ENCODE measurements around the gene LCOR. TPM values are rescaled to one million over a fixed set of nuclear protein-coding genes. Genes with fewer than 3 reads are reported as not detected.

LCOR gene
- total and polyA plus RNA-seq, 4 donors: 2.4 to 38.9 (median 19.5) TPM

DNA sequence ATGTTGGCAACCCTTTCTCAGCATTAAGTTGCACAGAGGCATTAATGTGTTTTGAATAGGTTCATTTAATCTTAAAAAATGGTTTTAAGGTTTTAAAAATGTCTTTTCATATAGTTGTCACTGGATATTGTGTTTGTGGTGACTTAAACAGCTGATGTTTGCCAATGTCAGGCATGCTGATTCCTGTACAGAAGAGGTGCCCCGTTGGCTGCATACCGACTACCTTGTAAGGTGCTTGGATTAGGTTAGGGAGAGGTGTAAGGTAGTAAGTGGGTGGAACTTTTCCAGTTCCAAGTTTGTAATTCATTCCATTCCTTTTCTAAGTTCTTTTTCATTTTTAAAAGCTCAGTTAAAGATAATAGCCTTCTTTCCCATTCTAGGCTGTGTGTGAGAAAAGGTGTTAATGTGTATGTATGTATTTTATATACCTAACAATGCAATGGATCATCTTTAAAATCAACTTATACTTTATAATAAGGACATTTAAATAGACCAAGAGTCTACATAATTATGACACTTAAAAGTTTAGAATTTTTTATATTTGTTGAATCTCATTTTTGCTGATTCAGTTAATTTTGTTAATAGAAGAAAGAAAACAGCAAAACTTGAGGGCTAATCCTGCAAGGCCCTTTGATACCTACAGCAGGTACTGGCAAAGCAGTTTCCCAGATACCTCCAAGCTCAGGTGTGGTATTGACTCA lies 155.2 kb downstream of the LCOR start:
- ATAC-seq (ENCODE audit: low FRiP score): no peak

DNA sequence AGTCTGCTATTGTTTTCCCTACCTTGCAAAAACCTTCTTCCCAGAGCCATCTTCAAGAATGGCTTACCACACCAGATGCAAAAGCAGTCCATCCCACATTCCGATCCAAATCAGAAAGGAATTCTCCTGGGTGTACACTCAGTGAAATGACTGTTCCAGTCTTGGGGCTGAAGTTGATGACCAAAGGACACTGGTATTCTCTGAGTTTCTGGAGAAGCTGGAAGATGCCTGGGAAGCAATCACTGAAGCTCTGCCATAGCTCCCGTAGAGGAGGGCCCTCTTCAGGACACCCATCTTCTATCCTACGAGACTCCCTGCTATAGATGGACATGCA lies 155.7 kb downstream of the LCOR start:
- Histone ChIP-seq H3K9me3 (ENCODE audit: control insufficient read depth, low read length) (no peaks in the 10 kb centered on the region), H3K36me3 (ENCODE audit: control insufficient read depth in 1 of 2, insufficient read depth in 2 of 2, low read length in 1 of 2) (peaks cover 0 to 2% of the 10 kb centered on the region in 2 donors), H3K4me1 (ENCODE audit: control insufficient read depth in 1 of 2, insufficient read depth in 2 of 2, low read length in 2 of 2) (no peaks in the 10 kb centered on the region), H3K4me3 (ENCODE audit: low read length in 2 of 2) (no peak overlapping the region), H3K27ac (ENCODE audit: low read depth in 1 of 2, low read length in 2 of 2) (peak overlapping the region in 1 of 2 donors; percentile 6), H3K27me3 (ENCODE audit: control insufficient read depth in 1 of 2, insufficient read depth in 2 of 2, low read length in 1 of 2) (no peaks in the 10 kb centered on the region)
- intact Hi-C loops (cut with DNase I): no loop called here
- DNase-seq: no peak
- WGBS, 2 donors: 95 to 97% methylated on average over 3 of the region's 3 CpGs
- no peak for ATAC-seq (ENCODE audit: low FRiP score)

More for the DNA sequence above, 155.2 kb downstream of the LCOR start:
- WGBS, 2 donors: 81 to 99% methylated on average over 2 of the region's 2 CpGs
- Histone ChIP-seq H3K9me3 (ENCODE audit: control insufficient read depth, low read length) (no peaks in the 10 kb centered on the region), H3K27ac (ENCODE audit: low read depth in 1 of 2, low read length in 2 of 2) (peak overlapping the region in 1 of 2 donors; percentile 6), H3K36me3 (ENCODE audit: control insufficient read depth in 1 of 2, insufficient read depth in 2 of 2, low read length in 1 of 2) (peaks cover 0 to 2% of the 10 kb centered on the region in 2 donors), H3K4me1 (ENCODE audit: control insufficient read depth in 1 of 2, insufficient read depth in 2 of 2, low read length in 2 of 2) (no peaks in the 10 kb centered on the region), H3K27me3 (ENCODE audit: control insufficient read depth in 1 of 2, insufficient read depth in 2 of 2, low read length in 1 of 2) (no peaks in the 10 kb centered on the region), H3K4me3 (ENCODE audit: low read length in 2 of 2) (no peak overlapping the region)
- no peak for DNase-seq
- intact Hi-C loops (cut with DNase I): no loop called here

DNA sequence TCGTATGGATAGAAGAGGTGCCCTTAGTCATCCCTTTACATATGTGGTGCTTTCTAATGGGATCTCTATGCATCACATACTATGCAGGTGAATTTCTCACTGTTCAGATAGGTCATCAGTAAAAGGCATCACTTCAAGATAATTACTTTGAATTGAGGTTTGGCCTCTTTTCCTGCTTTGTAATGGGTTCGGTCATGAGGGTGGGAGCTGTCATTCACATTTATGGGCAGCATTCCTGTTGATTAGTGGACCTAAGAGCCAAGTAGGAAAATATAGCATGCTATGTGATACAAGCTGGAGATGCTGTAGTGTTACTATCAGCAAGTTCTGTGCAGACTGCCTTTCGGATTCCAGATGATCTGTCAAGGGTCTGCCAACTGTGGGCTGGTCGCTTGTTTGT lies 156.3 kb downstream of the LCOR start:
- DNase-seq (no peak), ATAC-seq (ENCODE audit: low FRiP score) (no peak)
- H3K4me1 ChIP-seq (ENCODE audit: control insufficient read depth in 1 of 2, insufficient read depth in 2 of 2, low read length in 2 of 2): no peaks in the 10 kb centered on the region
- intact Hi-C loops (cut with DNase I): no loop called here
- peaks cover 0 to 2% of the 10 kb centered on the region in 2 donors for H3K36me3 ChIP-seq (ENCODE audit: control insufficient read depth in 1 of 2, insufficient read depth in 2 of 2, low read length in 1 of 2)
- H3K27me3 ChIP-seq (ENCODE audit: control insufficient read depth in 1 of 2, insufficient read depth in 2 of 2, low read length in 1 of 2): no peaks in the 10 kb centered on the region
- H3K9me3 ChIP-seq (ENCODE audit: control insufficient read depth, low read length): no peaks in the 10 kb centered on the region
- peak overlapping the region in 1 of 2 donors; percentile 25 for H3K27ac ChIP-seq (ENCODE audit: low read depth in 1 of 2, low read length in 2 of 2)
- no peak overlapping the region for H3K4me3 ChIP-seq (ENCODE audit: low read length in 2 of 2)
- 76 to 83% methylated on average over 4 of the region's 4 CpGs for WGBS, 2 donors

DNA sequence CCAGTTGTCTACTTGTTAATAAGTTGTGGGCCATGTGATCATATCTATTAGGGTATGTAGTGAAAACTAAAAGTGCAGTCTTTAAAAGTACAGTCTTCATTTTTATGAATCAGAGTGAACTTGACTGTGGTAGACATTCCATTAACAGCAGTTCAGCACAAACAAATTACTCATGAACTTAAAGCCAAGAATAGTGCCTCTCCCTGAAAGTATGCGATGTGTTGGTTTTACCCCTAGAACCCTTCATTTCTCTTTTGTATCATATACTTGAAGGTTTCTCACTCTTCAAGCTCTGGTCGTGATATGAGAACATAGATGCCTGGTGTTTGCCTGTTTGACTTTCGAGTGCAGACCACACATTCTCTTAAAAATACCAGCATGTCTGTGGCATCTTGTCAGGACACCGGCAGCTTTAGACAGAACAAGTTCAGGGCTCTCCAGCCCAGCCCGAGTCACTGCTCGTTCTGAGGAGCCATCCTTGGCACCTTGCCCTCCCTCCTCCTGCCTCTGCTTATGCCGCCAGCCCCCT lies 159.3 kb downstream of the LCOR start:
- no peaks in the 10 kb centered on the region for H3K9me3 ChIP-seq (ENCODE audit: control insufficient read depth, low read length)
- DNase-seq (no peak), ATAC-seq (ENCODE audit: low FRiP score) (no peak)
- no peak overlapping the region for H3K4me3 ChIP-seq (ENCODE audit: low read length in 2 of 2)
- peak overlapping the region in 1 of 2 donors; percentile 26 for H3K27ac ChIP-seq (ENCODE audit: low read depth in 1 of 2, low read length in 2 of 2)
- H3K4me1 ChIP-seq (ENCODE audit: control insufficient read depth in 1 of 2, insufficient read depth in 2 of 2, low read length in 2 of 2): peaks cover 0 to 4% of the 10 kb centered on the region in 2 donors
- intact Hi-C loops (cut with DNase I): no loop called here
- no peaks in the 10 kb centered on the region for H3K27me3 ChIP-seq (ENCODE audit: control insufficient read depth in 1 of 2, insufficient read depth in 2 of 2, low read length in 1 of 2)
- 22 to 27% methylated on average over 7 of the region's 7 CpGs for WGBS, 2 donors
- peaks cover 0 to 2% of the 10 kb centered on the region in 2 donors for H3K36me3 ChIP-seq (ENCODE audit: control insufficient read depth in 1 of 2, insufficient read depth in 2 of 2, low read length in 1 of 2)

DNA sequence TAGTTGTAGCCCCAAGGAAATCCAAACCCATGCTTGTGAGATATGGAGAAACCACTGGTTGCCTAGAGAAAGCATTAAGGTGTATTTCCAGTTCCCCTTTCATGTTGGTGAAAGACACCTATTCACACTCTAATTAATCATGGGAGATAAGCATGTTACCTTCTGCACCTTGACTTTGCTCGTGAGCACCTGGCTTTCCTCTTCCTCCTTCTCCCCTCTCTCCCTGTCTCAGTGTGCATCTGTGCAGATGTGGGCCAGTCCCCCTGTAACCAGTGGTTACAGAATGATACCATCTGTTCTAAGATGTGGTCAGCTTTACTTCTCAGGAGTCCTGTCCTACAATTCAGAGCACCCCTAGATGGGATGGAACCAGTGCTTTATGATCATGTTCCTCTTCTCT lies 160.6 kb downstream of the LCOR start:
- Histone ChIP-seq H3K4me1 (ENCODE audit: control insufficient read depth in 1 of 2, insufficient read depth in 2 of 2, low read length in 2 of 2) (peaks cover 0 to 7% of the 10 kb centered on the region in 2 donors), H3K36me3 (ENCODE audit: control insufficient read depth in 1 of 2, insufficient read depth in 2 of 2, low read length in 1 of 2) (no peaks in the 10 kb centered on the region), H3K27ac (ENCODE audit: low read depth in 1 of 2, low read length in 2 of 2) (no peak overlapping the region), H3K9me3 (ENCODE audit: control insufficient read depth, low read length) (no peaks in the 10 kb centered on the region), H3K27me3 (ENCODE audit: control insufficient read depth in 1 of 2, insufficient read depth in 2 of 2, low read length in 1 of 2) (no peaks in the 10 kb centered on the region), H3K4me3 (ENCODE audit: low read length in 2 of 2) (no peak overlapping the region)
- DNase-seq (no peak), ATAC-seq (ENCODE audit: low FRiP score) (no peak)
- intact Hi-C loops (cut with DNase I): no loop called here
- 91 to 94% methylated on average over 1 of the region's 1 CpG for WGBS, 2 donors

DNA sequence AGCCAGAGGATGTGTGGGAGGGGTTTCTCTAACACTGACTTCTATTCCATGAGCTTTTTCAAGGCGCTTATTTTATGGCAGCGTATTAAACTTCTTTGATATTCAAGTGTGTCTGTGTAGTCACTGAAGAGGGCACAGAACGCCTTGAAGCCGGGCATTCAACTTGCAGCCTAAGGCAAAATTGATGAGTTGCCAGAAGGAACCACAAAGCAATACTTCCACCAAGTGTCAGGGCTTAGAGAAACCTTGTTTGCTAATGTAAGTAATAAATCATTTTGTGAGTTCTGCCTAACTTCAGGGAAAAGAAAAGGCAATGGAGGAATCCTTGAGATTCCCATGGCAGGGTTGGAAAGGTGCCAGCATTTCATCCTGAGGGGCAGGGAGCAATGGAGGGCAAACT lies 163.8 kb downstream of the LCOR start:
- Histone ChIP-seq H3K36me3 (ENCODE audit: control insufficient read depth in 1 of 2, insufficient read depth in 2 of 2, low read length in 1 of 2) (no peaks in the 10 kb centered on the region), H3K4me1 (ENCODE audit: control insufficient read depth in 1 of 2, insufficient read depth in 2 of 2, low read length in 2 of 2) (peaks cover 0 to 7% of the 10 kb centered on the region in 2 donors), H3K4me3 (ENCODE audit: low read length in 2 of 2) (no peak overlapping the region), H3K27me3 (ENCODE audit: control insufficient read depth in 1 of 2, insufficient read depth in 2 of 2, low read length in 1 of 2) (no peaks in the 10 kb centered on the region), H3K9me3 (ENCODE audit: control insufficient read depth, low read length) (no peaks in the 10 kb centered on the region), H3K27ac (ENCODE audit: low read depth in 1 of 2, low read length in 2 of 2) (no peak overlapping the region)
- DNase-seq: no peak
- 87 to 90% methylated on average over 4 of the region's 4 CpGs for WGBS, 2 donors
- no peak for ATAC-seq (ENCODE audit: low FRiP score)
- intact Hi-C loops (cut with DNase I): no loop called here

DNA sequence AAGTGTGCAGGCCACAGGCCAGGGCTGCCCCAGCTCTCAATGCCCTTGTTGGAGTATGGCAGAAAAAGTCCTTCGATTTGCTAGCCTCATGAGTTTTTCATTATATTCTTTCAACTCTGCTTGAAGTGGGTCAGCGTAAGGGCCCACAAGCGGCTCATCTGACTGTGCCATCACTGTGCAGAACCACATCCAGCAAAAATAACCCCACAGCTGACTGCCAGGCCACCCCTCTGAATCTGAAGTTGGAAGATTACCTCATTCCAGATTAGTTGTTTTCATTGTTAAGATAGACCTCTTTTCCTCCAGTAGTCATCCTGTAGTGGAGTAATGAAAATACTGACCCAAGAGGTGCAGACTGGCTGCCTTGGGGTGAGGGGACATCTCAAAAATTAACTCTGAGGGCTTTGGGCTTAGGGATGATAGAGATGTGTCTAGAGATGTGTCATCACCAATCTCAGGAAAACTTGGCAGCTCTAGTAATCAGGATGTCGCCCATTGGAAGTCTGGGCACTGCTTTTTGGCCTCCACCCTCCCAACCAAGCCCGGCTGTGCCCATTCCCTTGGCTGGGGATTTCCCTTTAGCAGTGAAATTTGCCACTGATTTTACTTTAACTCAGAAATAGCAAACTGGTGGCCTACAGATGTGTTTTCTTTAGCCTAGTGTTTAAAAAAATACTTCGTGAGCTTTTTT lies 164.3 kb downstream of the LCOR start:
- Histone ChIP-seq H3K27ac (ENCODE audit: low read depth in 1 of 2, low read length in 2 of 2) (no peak overlapping the region), H3K4me1 (ENCODE audit: control insufficient read depth in 1 of 2, insufficient read depth in 2 of 2, low read length in 2 of 2) (peaks cover 0 to 7% of the 10 kb centered on the region in 2 donors), H3K4me3 (ENCODE audit: low read length in 2 of 2) (no peak overlapping the region), H3K36me3 (ENCODE audit: control insufficient read depth in 1 of 2, insufficient read depth in 2 of 2, low read length in 1 of 2) (no peaks in the 10 kb centered on the region), H3K27me3 (ENCODE audit: control insufficient read depth in 1 of 2, insufficient read depth in 2 of 2, low read length in 1 of 2) (no peaks in the 10 kb centered on the region), H3K9me3 (ENCODE audit: control insufficient read depth, low read length) (no peaks in the 10 kb centered on the region)
- DNase-seq: no peak
- no peak for ATAC-seq (ENCODE audit: low FRiP score)
- intact Hi-C loops (cut with DNase I): no loop called here
- WGBS, 2 donors: 20 to 21% methylated on average over 6 of the region's 6 CpGs

DNA sequence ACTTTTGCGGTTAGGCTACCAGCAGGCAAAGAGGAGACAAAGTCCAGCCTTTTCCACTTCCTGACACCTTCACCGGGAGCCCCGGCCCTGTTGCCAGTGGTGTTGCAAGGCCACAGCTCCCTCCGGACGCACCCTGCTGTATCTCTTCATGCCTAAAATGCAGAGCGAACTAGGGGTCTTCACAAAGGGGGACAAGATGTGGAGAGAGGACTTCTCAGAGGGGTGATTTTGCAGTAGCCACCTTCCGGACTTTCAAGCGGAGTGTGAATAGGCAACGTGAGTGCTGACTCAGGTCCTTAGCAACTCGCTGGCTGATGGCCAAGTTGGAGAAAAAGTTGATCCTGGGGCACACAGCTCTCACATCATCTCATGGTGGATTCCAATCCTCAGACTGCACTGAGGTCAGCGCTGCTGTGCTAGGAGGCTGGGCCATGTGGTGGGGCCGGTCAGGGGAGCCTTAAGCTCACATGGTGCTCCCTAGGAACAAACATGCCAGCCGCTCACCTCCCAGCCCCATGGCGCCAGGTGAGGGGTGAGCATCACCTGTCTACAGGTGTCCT lies 166.3 kb downstream of the LCOR start:
- 72 to 76% methylated on average over 14 of the region's 14 CpGs for WGBS, 2 donors
- no peak for ATAC-seq (ENCODE audit: low FRiP score)
- intact Hi-C loops (cut with DNase I): no loop called here
- no peak for DNase-seq
- Histone ChIP-seq H3K27ac (ENCODE audit: low read depth in 1 of 2, low read length in 2 of 2) (no peak overlapping the region), H3K4me1 (ENCODE audit: control insufficient read depth in 1 of 2, insufficient read depth in 2 of 2, low read length in 2 of 2) (peaks cover 0 to 7% of the 10 kb centered on the region in 2 donors), H3K9me3 (ENCODE audit: control insufficient read depth, low read length) (no peaks in the 10 kb centered on the region), H3K36me3 (ENCODE audit: control insufficient read depth in 1 of 2, insufficient read depth in 2 of 2, low read length in 1 of 2) (no peaks in the 10 kb centered on the region), H3K4me3 (ENCODE audit: low read length in 2 of 2) (no peak overlapping the region), H3K27me3 (ENCODE audit: control insufficient read depth in 1 of 2, insufficient read depth in 2 of 2, low read length in 1 of 2) (no peaks in the 10 kb centered on the region)
